ENCODE data around the gene INPP5D. TPM values are rescaled to one million over a fixed set of nuclear protein-coding genes. Genes with fewer than 3 reads are reported as not detected.

INPP5D gene
- total and polyA plus RNA-seq, 2 of the 13 experiments (the other 11 are each of a cell fraction or from before 2014, with no cell fraction given), result 16.7 to 18.0 TPM

GRCh38 chr2:233081731-233082221, 21.6 kb downstream of the INPP5D start (continued):
- TF ChIP-seq, protein P1, sequence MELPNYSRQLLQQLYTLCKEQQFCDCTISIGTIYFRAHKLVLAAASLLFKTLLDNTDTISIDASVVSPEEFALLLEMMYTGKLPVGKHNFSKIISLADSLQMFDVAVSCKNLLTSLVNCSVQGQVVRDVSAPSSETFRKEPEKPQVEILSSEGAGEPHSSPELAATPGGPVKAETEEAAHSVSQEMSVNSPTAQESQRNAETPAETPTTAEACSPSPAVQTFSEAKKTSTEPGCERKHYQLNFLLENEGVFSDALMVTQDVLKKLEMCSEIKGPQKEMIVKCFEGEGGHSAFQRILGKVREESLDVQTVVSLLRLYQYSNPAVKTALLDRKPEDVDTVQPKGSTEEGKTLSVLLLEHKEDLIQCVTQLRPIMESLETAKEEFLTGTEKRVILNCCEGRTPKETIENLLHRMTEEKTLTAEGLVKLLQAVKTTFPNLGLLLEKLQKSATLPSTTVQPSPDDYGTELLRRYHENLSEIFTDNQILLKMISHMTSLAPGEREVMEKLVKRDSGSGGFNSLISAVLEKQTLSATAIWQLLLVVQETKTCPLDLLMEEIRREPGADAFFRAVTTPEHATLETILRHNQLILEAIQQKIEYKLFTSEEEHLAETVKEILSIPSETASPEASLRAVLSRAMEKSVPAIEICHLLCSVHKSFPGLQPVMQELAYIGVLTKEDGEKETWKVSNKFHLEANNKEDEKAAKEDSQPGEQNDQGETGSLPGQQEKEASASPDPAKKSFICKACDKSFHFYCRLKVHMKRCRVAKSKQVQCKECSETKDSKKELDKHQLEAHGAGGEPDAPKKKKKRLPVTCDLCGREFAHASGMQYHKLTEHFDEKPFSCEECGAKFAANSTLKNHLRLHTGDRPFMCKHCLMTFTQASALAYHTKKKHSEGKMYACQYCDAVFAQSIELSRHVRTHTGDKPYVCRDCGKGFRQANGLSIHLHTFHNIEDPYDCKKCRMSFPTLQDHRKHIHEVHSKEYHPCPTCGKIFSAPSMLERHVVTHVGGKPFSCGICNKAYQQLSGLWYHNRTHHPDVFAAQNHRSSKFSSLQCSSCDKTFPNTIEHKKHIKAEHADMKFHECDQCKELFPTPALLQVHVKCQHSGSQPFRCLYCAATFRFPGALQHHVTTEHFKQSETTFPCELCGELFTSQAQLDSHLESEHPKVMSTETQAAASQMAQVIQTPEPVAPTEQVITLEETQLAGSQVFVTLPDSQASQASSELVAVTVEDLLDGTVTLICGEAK (IDR thresholded peaks at IDR 0.05), result no peak
- TF ChIP-seq, protein P1 (CRISPR knock-in tag; IDR thresholded peaks at IDR 0.05), result no peak
